Renal cortex interstitium (tissue), 15 donors: ENCODE data around the gene CDC23. TPM values are rescaled to one million over a fixed set of nuclear protein-coding genes. Genes with fewer than 3 reads are reported as not detected.
"Not testable (repeated sequence)": the region's sequence is repeated elsewhere in the genome, so short reads cannot be mapped to it uniquely, and the experiment has no call there.

Source experiments
- DNase-seq, 11 donors: peaks; one replicate each; pipeline ENCODE4 v3.0.0-alpha.2; 2013; ENCODE audit warnings: low read depth in 9 of 11, low spot score in 4 of 11; ENCODE audit errors: extremely low read depth in 1 of 11
- long read RNA-seq, 16 experiments: transcript quantifications; one replicate each; lab custom pipeline, GENCODE V29; 2026
- polyA plus RNA-seq, 3 donors: library from polyadenylated mRNA; unstranded; fragments of 120-200 nt; gene quantifications; one replicate each; pipeline ENCODE4 v1.2.1, GENCODE V29; 2013; ENCODE audit not compliant: insufficient read length in 3 of 3

CDC23 gene, protein sequence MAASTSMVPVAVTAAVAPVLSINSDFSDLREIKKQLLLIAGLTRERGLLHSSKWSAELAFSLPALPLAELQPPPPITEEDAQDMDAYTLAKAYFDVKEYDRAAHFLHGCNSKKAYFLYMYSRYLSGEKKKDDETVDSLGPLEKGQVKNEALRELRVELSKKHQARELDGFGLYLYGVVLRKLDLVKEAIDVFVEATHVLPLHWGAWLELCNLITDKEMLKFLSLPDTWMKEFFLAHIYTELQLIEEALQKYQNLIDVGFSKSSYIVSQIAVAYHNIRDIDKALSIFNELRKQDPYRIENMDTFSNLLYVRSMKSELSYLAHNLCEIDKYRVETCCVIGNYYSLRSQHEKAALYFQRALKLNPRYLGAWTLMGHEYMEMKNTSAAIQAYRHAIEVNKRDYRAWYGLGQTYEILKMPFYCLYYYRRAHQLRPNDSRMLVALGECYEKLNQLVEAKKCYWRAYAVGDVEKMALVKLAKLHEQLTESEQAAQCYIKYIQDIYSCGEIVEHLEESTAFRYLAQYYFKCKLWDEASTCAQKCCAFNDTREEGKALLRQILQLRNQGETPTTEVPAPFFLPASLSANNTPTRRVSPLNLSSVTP
- polyA plus RNA-seq: 10 to 100 TPM; 54.6 to 66.7 (median 62.9) TPM
- long read RNA-seq, donor 1, transcript CDC23-202 (16 exons, 3,155 nt): major isoform, 15 of 20 reads
- long read RNA-seq, donor 1, partial matches to known transcripts: 0 of 20 reads
- long read RNA-seq, donor 1, other reads (novel, unspliced or antisense): 0 of 20 reads
- long read RNA-seq, donor 2, transcript CDC23-201 (3 exons, 1,079 nt): major isoform, 6 of 11 reads
- long read RNA-seq, donor 2, partial matches to known transcripts: 0 of 11 reads
- long read RNA-seq, donor 2, other reads (novel, unspliced or antisense): 0 of 11 reads
- long read RNA-seq, donor 3, transcript CDC23-201 (3 exons, 1,079 nt): minor isoform, 6 of 27 reads
- long read RNA-seq, donor 3, transcript CDC23-202 (16 exons, 3,155 nt): major isoform, 18 of 27 reads
- long read RNA-seq, donor 3, partial matches to known transcripts: 0 of 27 reads
- long read RNA-seq, donor 3, other reads (novel, unspliced or antisense): 0 of 27 reads
- long read RNA-seq, donor 4, transcript CDC23-201 (3 exons, 1,079 nt): minor isoform, 6 of 20 reads
- long read RNA-seq, donor 4, transcript CDC23-202 (16 exons, 3,155 nt): major isoform, 10 of 20 reads
- long read RNA-seq, donor 4, partial matches to known transcripts: 0 of 20 reads
- long read RNA-seq, donor 4, other reads (novel, unspliced or antisense): 0 of 20 reads
- long read RNA-seq, donor 5: 0 reads
- long read RNA-seq, donor 6, transcript CDC23-202 (16 exons, 3,155 nt): major isoform, 17 of 29 reads
- long read RNA-seq, donor 6, transcript CDC23-201 (3 exons, 1,079 nt): minor isoform, 8 of 29 reads
- long read RNA-seq, donor 6, partial matches to known transcripts: 0 of 29 reads
- long read RNA-seq, donor 6, other reads (novel, unspliced or antisense): 0 of 29 reads
- long read RNA-seq, donor 7, transcript CDC23-202 (16 exons, 3,155 nt): major isoform, 16 of 23 reads
- long read RNA-seq, donor 7, transcript CDC23-201 (3 exons, 1,079 nt): minor isoform, 5 of 23 reads
- long read RNA-seq, donor 7, partial matches to known transcripts: 0 of 23 reads
- long read RNA-seq, donor 7, other reads (novel, unspliced or antisense): 0 of 23 reads
- long read RNA-seq, donor 8: 0 reads
- long read RNA-seq, donor 9, transcript CDC23-202 (16 exons, 3,155 nt): major isoform, 15 of 24 reads
- long read RNA-seq, donor 9, transcript CDC23-201 (3 exons, 1,079 nt): minor isoform, 7 of 24 reads
- long read RNA-seq, donor 9, partial matches to known transcripts: 0 of 24 reads
- long read RNA-seq, donor 9, other reads (novel, unspliced or antisense): 0 of 24 reads
- long read RNA-seq, donor 10, transcript CDC23-201 (3 exons, 1,079 nt): major isoform, 8 of 17 reads
- long read RNA-seq, donor 10, transcript CDC23-202 (16 exons, 3,155 nt): major isoform, 8 of 17 reads
- long read RNA-seq, donor 10, partial matches to known transcripts: 0 of 17 reads
- long read RNA-seq, donor 10, other reads (novel, unspliced or antisense): 0 of 17 reads
- long read RNA-seq, donor 11, transcript CDC23-202 (16 exons, 3,155 nt): major isoform, 11 of 14 reads
- long read RNA-seq, donor 11, partial matches to known transcripts: 0 of 14 reads
- long read RNA-seq, donor 11, other reads (novel, unspliced or antisense): 0 of 14 reads
- long read RNA-seq, donor 12, transcript CDC23-202 (16 exons, 3,155 nt): major isoform, 8 of 12 reads
- long read RNA-seq, donor 12, partial matches to known transcripts: 0 of 12 reads
- long read RNA-seq, donor 12, other reads (novel, unspliced or antisense): 0 of 12 reads
- long read RNA-seq, donor 13: 0 reads
- long read RNA-seq, donor 14, transcript CDC23-202 (16 exons, 3,155 nt): major isoform, 10 of 16 reads
- long read RNA-seq, donor 14, partial matches to known transcripts: 0 of 16 reads
- long read RNA-seq, donor 14, other reads (novel, unspliced or antisense): 0 of 16 reads
- long read RNA-seq, donor 15, partial matches to known transcripts: 0 of 5 reads
- long read RNA-seq, donor 15, other reads (novel, unspliced or antisense): 0 of 5 reads
- long read RNA-seq, donor 16, transcript CDC23-202 (16 exons, 3,155 nt): major isoform, 27 of 55 reads
- long read RNA-seq, donor 16, transcript CDC23-201 (3 exons, 1,079 nt): minor isoform, 17 of 55 reads
- long read RNA-seq, donor 16, partial matches to known transcripts: 9 of 55 reads
- long read RNA-seq, donor 16, other reads (novel, unspliced or antisense): 0 of 55 reads

DNA sequence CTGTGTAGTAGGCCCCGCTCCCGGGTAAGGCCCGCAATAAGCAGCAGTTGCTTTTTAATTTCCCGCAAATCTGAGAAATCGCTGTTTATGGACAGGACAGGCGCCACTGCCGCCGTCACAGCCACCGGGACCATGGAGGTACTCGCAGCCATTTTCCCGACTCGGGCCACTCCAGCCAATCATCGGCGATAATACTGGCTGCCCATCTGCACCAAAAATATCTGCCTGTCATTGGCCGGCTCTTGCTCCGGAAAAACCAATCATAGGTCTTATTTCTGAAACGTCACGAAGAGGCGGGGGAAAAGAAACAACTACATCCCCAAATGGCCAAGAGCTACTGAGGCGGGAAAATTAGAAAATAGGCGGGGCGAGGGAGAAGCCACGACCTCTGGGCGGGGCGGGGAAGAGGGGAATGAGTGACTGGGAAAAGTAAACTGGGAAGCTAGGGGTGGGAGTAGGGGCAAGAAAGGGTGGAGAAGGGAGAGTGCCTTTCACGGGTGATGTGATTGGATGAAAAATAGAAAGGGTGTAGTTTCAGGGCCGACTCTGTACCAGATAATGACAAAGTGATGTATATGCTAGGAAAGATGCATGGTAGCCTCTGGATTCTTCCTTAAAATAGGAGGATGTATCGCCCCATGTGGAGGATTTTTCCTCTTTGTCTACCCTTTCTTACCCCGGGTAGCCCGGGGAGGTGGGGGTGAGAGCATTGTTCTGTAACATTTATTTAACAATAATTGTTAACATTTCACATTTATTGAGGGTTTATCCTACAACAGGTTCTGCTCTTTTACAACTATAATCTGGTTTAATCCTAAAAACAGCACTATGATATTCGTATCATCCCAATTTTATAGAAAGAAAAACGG is at the start of gene CDC23:
CDC23 (minus strand) TSS at position 163 of the 869 bp plus-strand sequence; CDS start at position 152, 11 bp downstream.
- DNase-seq: peak; percentile 93 to 99 (median 98)

GRCh38 chr5:138258704-138259292 is 45.7 kb upstream of the CDC23 start:
- DNase-seq: no peak

GRCh38 chr5:138257583-138257982 is 44.5 kb upstream of the CDC23 start:
- DNase-seq: no peak

- no peak for DNase-seq
Measured at GRCh38 chr5:138252944-138253343, 39.8 kb upstream of the CDC23 start.

- not testable (repeated sequence) for DNase-seq
Measured at GRCh38 chr5:138247800-138248199, 34.7 kb upstream of the CDC23 start.

- DNase-seq: no peak
Measured at GRCh38 chr5:138246822-138247221, 33.7 kb upstream of the CDC23 start.

GRCh38 chr5:138246334-138246733 is 33.2 kb upstream of the CDC23 start:
- DNase-seq: no peak

DNA sequence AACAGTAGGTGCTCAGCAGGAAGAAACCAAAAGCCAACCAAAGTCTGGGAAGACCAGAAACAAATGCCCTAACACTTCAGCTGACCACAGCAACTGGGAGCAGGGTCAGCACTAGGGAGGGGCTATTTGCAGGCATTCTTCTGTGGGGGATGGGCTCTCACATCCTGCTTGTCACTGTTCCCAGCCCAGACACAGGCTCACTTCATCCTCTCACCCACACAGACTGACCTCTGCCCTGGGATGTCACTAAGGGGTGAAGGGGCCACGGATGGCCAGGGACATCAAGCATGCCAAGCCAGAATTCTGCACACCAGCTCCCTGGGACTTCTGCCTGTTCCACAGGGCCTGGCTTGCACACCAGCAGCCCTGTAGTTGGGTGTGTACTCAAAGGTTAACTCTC is 32.6 kb upstream of the CDC23 start:
- DNase-seq: no peak

GRCh38 chr5:138243794-138244193 is 30.7 kb upstream of the CDC23 start:
- no peak for DNase-seq

GRCh38 chr5:138241688-138242571 is 28.8 kb upstream of the CDC23 start:
- peak in 10 of 11 donors; percentile 14 to 36 (median 28) for DNase-seq

DNA sequence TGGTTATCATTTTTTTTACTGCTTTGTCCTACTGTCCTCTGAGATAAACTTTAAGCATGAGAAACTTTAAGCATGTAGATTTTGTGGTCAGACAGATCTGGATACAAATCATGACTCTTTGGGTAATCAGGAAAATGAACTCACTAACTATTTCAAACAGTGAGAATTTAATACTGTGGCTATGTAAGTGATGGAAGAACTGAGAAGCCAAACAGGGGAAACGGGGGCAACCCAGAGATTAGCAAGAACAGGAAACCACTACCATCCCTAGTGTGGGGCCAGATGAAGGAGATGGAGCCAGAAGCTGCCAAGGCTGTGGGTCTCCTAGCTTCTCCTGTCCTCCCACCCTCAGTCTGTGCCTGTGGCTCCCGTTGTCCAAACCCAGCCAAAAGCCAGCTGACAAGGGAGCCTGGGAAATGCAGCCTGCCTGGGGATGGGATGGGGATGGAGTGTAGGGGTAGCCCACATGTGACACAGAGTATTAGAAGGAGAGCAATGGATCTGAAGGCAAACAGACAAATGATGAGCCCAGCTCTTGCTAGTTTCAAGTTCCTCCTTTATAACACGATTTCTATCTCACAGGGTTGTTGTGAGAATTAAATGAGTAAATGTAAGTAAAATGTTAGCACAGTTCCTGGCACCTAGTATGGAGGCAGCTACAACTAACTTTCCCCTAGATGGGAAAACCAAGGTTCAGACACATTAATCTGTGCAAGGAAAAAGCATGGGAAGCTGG is 27.7 kb upstream of the CDC23 start:
- DNase-seq: no peak

DNA sequence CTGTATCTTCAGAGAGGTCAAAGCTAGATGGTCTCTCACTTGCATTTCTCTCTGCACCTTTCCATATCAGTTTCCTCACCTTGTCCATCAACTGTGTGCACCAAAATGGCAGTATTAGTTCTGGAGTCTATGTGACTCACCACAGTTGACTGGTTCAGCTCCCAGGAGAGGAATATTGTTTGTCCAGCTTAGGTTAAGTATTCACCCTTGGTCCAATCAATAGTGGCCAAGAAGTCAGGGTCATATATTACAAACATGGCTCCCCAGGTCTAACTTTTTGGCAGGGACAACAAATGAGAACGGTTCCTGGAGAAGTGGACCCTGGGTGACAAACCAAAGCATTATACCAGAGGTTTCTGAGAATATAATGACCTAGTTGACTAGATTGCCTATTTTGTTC is 24.9 kb upstream of the CDC23 start:
- DNase-seq: no peak

- no peak for DNase-seq
Measured at GRCh38 chr5:138234651-138235050, 21.5 kb upstream of the CDC23 start.
